Cardiac fibroblast (primary cell): Measurements from ENCODE around the gene TCF12.
A peak's percentile ranks its signal among the peaks of the same experiment; 100 is the strongest.

Experiments
- DNase-seq, 2 donors: peaks; one replicate each; pipeline versions ENCODE4 v3.0.0 to v3.0.0-alpha.2; 2010; ENCODE audit warnings: low read depth in 2 of 2
- H3K4me3 ChIP-seq, 2 donors: replicated peaks in 1 of 2; 1 replicate in 1 of 2; 2 replicates in 1 of 2; pipeline ENCODE4 v1.5.1; 2011; ENCODE audit warnings: low read depth in 2 of 2, low read length in 2 of 2, mild to moderate bottlenecking in 2 of 2, moderate library complexity in 1 of 2
- CTCF ChIP-seq: IDR thresholded peaks from one replicate; pipeline ENCODE4 v1.5.1; 2011; ENCODE audit warnings: low read depth, mild to moderate bottlenecking, low read length, inconsistent platforms

Gene TCF12

DNA sequence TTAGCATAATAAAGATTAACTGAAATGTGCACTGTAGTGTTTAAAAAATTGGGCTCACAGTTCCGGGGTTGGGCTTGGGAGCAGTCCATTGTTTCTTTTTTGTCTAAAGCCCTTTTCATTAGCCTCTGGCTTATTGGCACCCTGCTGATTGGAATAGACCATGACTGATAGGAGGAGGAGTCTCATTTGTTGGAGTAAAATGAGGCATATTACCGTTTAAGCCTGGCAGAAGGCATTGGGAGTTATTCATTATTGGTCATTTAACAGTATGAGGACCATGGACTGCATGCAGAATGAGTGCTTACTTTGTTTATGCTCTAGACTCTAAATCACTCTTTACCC is 318.8 kb downstream of the TCF12 start:
- no peak for TF ChIP-seq CTCF
- H3K4me3 ChIP-seq = no peak overlapping the region
- no peak for DNase-seq

DNA sequence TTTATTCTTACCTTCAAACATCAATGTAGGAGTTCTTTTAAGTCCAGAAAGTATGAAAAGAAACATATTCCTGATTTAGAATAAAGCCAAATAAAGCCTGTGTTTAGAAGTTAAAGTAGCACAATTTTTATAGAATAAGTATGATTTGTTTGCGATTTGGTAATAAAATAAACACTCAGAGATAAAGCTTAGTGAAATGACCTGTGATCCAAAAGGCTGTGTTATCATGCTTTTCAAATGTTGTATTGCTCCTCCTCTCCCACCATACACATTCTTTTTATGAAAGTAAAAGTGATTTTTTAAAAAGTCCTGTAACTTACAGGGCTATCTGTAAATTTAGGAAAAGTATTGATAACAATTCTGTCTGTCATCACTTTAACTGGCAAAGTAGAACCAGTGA is 319.2 kb downstream of the TCF12 start:
- no peak for DNase-seq
- no peak for TF ChIP-seq CTCF
- no peak overlapping the region for H3K4me3 ChIP-seq

DNA sequence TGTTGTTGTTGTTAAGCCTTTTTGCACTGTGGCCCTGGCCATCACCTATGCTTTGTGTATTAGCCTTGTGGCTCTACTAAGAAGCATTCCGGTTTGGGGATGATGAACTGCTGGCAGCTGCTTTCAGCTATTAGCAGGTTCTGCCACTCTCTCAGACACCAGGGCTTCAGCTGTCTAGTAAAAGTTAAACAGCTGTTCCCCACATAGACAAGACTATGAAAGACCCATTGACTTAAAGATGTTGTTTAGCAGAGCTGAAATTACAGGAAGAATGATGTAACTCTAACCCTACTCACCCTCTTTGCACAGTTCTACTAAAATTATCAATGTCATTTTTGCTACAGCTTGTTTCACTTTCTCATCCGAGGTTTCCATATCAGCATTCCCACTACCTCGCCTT is 326.7 kb downstream of the TCF12 start:
- no peak for TF ChIP-seq CTCF
- DNase-seq = peak in 1 of 2 donors; percentile 23

DNA sequence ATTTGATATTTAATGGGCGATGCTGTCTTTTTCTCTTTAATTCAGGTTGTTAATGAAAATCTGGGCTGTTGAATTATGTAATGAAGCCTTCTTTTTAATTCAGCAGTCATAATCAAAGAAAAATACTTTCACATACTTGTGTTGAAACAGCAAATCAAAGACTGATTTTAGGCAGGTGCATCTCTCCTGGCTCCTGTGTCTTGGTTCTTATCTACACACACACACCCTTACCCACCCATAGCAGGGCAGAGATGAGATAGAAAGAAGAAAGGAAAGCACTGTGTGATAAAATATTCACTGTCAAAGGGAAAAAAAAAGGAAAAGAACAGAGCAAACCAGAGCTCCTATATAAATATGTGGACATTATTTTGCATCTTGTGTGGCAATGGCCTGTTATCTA is 327.3 kb downstream of the TCF12 start:
- TF ChIP-seq CTCF = no peak
- no peak overlapping the region for H3K4me3 ChIP-seq
- no peak for DNase-seq

More for the DNA sequence above, 326.7 kb downstream of the TCF12 start:
- no peak overlapping the region for H3K4me3 ChIP-seq

DNA sequence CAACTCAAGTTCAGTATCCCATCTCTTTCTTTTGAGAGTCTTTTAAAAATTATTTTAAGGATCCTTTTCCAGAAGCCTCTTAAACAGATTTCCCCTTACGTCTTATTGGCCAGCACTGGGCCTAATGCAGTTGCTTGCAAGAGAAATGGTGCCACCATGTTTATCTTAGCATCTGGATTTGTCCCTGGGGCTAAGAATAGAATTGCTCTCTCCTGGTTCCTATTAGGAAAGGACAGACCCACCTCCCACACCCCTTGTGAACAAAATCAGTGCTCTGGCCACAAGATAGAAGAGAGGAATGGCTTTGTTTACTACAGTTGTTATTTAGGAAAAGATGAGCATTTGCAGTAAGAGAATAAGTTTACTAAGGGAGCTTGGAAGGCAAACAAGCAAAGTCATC is 329.6 kb downstream of the TCF12 start:
- DNase-seq = no peak
- H3K4me3 ChIP-seq = no peak overlapping the region
- no peak for TF ChIP-seq CTCF

- peak in 1 of 2 donors; percentile 59 for DNase-seq
- no peak for TF ChIP-seq CTCF
- H3K4me3 ChIP-seq = no peak overlapping the region
Measured at GRCh38 chr15:57251308-57251707, 332.9 kb downstream of the TCF12 start.

DNA sequence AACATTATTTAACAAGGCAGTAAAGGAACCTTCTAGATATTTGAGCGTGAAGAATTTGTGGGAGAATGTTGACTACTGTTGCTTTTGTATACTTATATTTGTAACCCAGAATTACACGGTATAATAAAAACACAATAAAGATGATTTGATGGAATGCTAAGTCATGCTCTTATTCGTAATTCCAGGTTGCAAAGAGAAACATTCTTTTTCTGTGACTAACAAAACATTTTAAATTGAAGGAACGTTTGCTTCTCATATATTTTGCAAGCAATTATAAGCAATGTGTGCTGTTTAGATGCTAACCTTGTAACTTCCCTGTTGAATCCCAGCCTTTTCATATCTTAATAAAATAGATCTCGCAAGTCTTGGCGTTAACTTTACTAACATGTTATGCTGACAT is 333.5 kb downstream of the TCF12 start:
- TF ChIP-seq CTCF = no peak
- peak; percentile 43 to 76 for DNase-seq
- H3K4me3 ChIP-seq = no peak overlapping the region
